Cardiac atrium fibroblast (primary cell): ENCODE data around the gene SPRED2. TPM values are rescaled to one million over a fixed set of nuclear protein-coding genes. Genes with fewer than 3 reads are reported as not detected.

Experiments used
- total RNA-seq: library from RNA; depleted of rRNA; stranded (reverse); fragments of >200 nt; gene quantifications from 2 replicates; pipeline ENCODE4 v1.2.3, GENCODE V29; 2015

Gene SPRED2, protein sequence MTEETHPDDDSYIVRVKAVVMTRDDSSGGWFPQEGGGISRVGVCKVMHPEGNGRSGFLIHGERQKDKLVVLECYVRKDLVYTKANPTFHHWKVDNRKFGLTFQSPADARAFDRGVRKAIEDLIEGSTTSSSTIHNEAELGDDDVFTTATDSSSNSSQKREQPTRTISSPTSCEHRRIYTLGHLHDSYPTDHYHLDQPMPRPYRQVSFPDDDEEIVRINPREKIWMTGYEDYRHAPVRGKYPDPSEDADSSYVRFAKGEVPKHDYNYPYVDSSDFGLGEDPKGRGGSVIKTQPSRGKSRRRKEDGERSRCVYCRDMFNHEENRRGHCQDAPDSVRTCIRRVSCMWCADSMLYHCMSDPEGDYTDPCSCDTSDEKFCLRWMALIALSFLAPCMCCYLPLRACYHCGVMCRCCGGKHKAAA
- 18.8 and 19.9 TPM in 2 replicates for total RNA-seq

DNA sequence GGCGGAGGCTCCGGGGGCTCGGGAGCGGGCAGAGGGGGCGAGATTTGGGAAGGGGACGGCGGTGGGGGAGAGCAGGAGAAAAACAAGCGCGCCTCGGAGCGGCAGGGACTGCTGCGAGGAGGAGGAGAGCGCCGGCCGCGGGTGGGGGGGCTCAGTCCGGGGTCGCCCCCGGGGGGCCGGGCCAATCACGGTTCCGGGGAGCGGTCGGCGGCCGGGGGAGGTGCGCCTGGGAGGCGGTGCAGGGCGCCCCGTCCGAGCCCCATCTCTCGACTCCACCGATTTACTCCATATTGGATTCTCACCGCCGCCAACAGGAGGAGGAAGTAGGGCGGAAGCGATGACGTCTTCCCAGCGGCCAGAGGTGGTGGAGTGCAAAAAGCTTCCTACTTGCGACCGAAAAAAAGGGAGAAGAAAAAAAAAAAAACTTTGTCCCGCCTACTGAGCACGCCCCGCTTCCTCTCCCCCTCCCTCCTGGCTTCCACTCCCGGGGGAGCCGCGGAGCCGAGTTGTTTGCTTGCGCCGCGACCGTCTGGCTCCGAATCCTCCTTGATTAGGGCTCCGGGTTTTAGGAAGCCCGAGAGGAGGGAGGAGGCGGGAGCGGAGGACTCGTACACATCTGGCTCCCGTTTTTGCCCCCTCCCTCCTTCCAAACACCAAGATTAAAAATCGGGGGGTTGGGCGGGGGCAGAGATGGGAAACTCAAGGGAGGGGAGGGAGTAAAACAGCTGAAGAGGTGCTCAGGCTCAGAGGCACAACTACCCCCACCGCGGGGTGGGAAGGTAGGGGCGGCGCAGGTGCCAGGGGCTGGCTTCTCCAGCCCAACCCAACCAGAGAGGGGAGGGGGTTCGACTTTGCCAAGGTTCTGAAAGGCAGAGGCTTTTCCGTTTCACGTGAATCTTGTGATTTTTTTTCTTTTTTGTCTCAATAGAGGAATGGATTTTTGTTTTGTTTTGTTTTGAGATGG lies at the start of gene SPRED2:
SPRED2 (minus strand) TSS at position 373 of the 964 bp plus-strand sequence. CDS start 612 bp downstream, outside the sequence.

Other genes starting within 250 kb of the SPRED2 start
- gene ACTR2, start 204.8 kb downstream of the SPRED2 start, total RNA-seq, result 69.3 and 88.5 TPM in 2 replicates